Spleen (tissue), 11 donors: ENCODE data around the gene NPTX1. TPM values are rescaled to one million over a fixed set of nuclear protein-coding genes. Genes with fewer than 3 reads are reported as not detected.
"Not testable (repeated sequence)": the region's sequence is repeated elsewhere in the genome, so short reads cannot be mapped to it uniquely, and the experiment has no call there.

Source experiments
- DNase-seq: peaks from one replicate; pipeline ENCODE4 v3.0.0-alpha.2; 2020
- H3K27ac ChIP-seq, 8 donors: fragments of 200-600 bp; sonication (generic) in 7 of 8; 1 replicate in 4 of 8; 2 replicates in 4 of 8; pipeline versions ENCODE4 v1.5.0 to v1.8.0; 2016 to 2021; ENCODE audit warnings: inconsistent platforms in 4 of 8, mild to moderate bottlenecking in 4 of 8, moderate library complexity in 1 of 8
- H3K27me3 ChIP-seq, 7 donors: fragments of 200-600 bp; sonication (generic) in 6 of 7; replicated peaks in 1 of 7; 1 replicate in 4 of 7; 2 replicates in 3 of 7; pipeline versions ENCODE4 v1.5.0 to v1.8.0; 2016 to 2021; ENCODE audit warnings: inconsistent platforms in 3 of 7, mild to moderate bottlenecking in 1 of 7
- H3K36me3 ChIP-seq, 6 donors: fragments of 200-600 bp; sonication (generic) in 5 of 6; 1 replicate in 4 of 6; 2 replicates in 2 of 6; pipeline versions ENCODE4 v1.5.0 to v1.8.0; 2016 to 2021; ENCODE audit warnings: inconsistent platforms in 2 of 6
- H3K4me1 ChIP-seq, 6 donors: fragments of 200-600 bp; sonication (generic) in 5 of 6; 1 replicate in 3 of 6; 2 replicates in 3 of 6; pipeline versions ENCODE4 v1.5.0 to v1.8.0; 2016 to 2021; ENCODE audit warnings: inconsistent platforms in 3 of 6
- H3K4me3 ChIP-seq, 8 donors: fragments of 200-600 bp; sonication (generic) in 7 of 8; 1 replicate in 4 of 8; 2 replicates in 4 of 8; pipeline versions ENCODE4 v1.5.0 to v1.8.0; 2016 to 2021; ENCODE audit warnings: inconsistent platforms in 4 of 8, mild to moderate bottlenecking in 4 of 8, moderate library complexity in 2 of 8
- H3K9me3 ChIP-seq, 8 donors: fragments of 200-600 bp; sonication (generic) in 7 of 8; 1 replicate in 4 of 8; 2 replicates in 4 of 8; pipeline versions ENCODE4 v1.5.0 to v1.8.0; 2016 to 2021; ENCODE audit warnings: inconsistent platforms in 4 of 8
- CTCF ChIP-seq, 11 experiments: fragments of 200-600 bp in 7 of 11; fragments of 450-650 bp in 4 of 11; sonication (generic) in 4 of 11; IDR thresholded peaks in 8 of 11; conservative IDR thresholded peaks in 3 of 11; 1 replicate in 7 of 11; 2 replicates in 4 of 11; pipeline versions ENCODE4 v1.4.0 to v1.8.0; 2016 to 2021; ENCODE audit warnings: antibody characterized with exemption in 11 of 11, inconsistent platforms in 4 of 11, mild to moderate bottlenecking in 1 of 11
- POLR2A ChIP-seq, 3 donors: fragments of 450-650 bp; IDR thresholded peaks; one replicate each; pipeline ENCODE4 v1.5.1; 2017; ENCODE audit warnings: antibody characterized with exemption in 3 of 3, mild to moderate bottlenecking in 1 of 3
- POLR2AphosphoS5 ChIP-seq, 3 donors: sonication (generic); formaldehyde crosslinking; IDR thresholded peaks; one replicate each; pipeline ENCODE4 v1.5.1; 2017; ENCODE audit warnings: antibody characterized with exemption in 3 of 3
- WGBS, 5 donors: extraction: QIAGEN DNeasy Blood & Tissue Kit in 3 of 5; methylation state at CpG; one replicate each; pipeline versions ENCODE4 v1.1.5 to v1.1.7; 2013 to 2018; 5-methylcytosine and 5-hydroxymethylcytosine counted together
- intact Hi-C: fragments of 100-400 bp; cut with DNase I; formaldehyde crosslinking; loops from one replicate; pipeline ENCODE4 v1.15.0; 2023; ENCODE audit warnings: low total_unique reads
- polyA plus RNA-seq, 3 donors: library from polyadenylated mRNA; stranded (reverse); fragments of 200-250 nt; gene quantifications; one replicate each; pipeline ENCODE4 v1.2.1, GENCODE V29; 2013
- total RNA-seq, 7 donors: library from RNA; depleted of rRNA in 3 of 7; stranded (reverse); fragments of >200 nt in 3 of 7; fragmentation: NEBNext Ultra II Directional in 4 of 7; extraction: Animal tissue kit (Norgen Biotek cat#: 25700) in 4 of 7; gene quantifications; one replicate each; pipeline versions ENCODE4 v1.1.0 to v1.2.1, GENCODE V29; 2016 to 2021
- donor health status: healthy with polysubstance abuse.
- donor health status: DM: no; HTN: no; CAD: no; lungs with moderate emphysema.
- donor health status: DM: no; HTN: no; CAD: no.
- donor health status: Bipolar disorder and iron deficiency.
- donor health status: healthy.
- donor health status: DM: no; HTN: no; CAD: no.
- donor health status: DM: yes; HTN: yes; CAD: no.

The NPTX1 gene
- total and polyA plus RNA-seq, 10 donors = 0.04 to 14.0 (median 3.6) TPM

GRCh38 chr17:80507965-80508364, 31.6 kb upstream of the NPTX1 start:
- no peak for DNase-seq
- Histone ChIP-seq H3K9me3 (no peaks in the 10 kb centered on the region), H3K36me3 (no peaks in the 10 kb centered on the region), H3K27me3 (peaks cover 0 to 76% (median 0%) of the 10 kb centered on the region in 7 donors), H3K4me3 (no peak overlapping the region), H3K27ac (no peak overlapping the region), H3K4me1 (no peaks in the 10 kb centered on the region)
- intact Hi-C loops = no loop called here
- WGBS, 5 donors = 77 to 92% (median 85%) methylated on average over 3 of the region's 3 CpGs
- TF ChIP-seq CTCF (IDR thresholded peaks at IDR 0.05 in 8 of 11, conservative IDR thresholded peaks at IDR 0.05 in 3 of 11) (no peak), POLR2AphosphoS5 (IDR thresholded peaks at IDR 0.05) (no peak), POLR2A (IDR thresholded peaks at IDR 0.05) (no peak)

- peaks cover 0 to 76% (median 0%) of the 10 kb centered on the region in 7 donors for H3K27me3 ChIP-seq
- intact Hi-C loops, H3K4me3 ChIP-seq, H3K9me3 ChIP-seq, H3K36me3 ChIP-seq, H3K4me1 ChIP-seq, DNase-seq, H3K27ac ChIP-seq: not testable (repeated sequence)
- 35 to 41% (median 39%) methylated on average over 4 of the region's 4 CpGs for WGBS, 5 donors
Measured at GRCh38 chr17:80507177-80507576, 30.8 kb upstream of the NPTX1 start.

GRCh38 chr17:80504686-80505413, 28.4 kb upstream of the NPTX1 start:
- TF ChIP-seq POLR2AphosphoS5 (IDR thresholded peaks at IDR 0.05) (no peak), POLR2A (IDR thresholded peaks at IDR 0.05) (no peak), CTCF (IDR thresholded peaks at IDR 0.05 in 8 of 11, conservative IDR thresholded peaks at IDR 0.05 in 3 of 11) (no peak)
- no peak for DNase-seq
- no peaks in the 10 kb centered on the region for H3K36me3 ChIP-seq
- H3K27me3 ChIP-seq = peaks cover 0 to 77% (median 0%) of the 10 kb centered on the region in 7 donors
- H3K4me1 ChIP-seq = peaks cover 0 to 19% (median 0%) of the 10 kb centered on the region in 6 donors
- H3K4me3 ChIP-seq = no peak overlapping the region
- WGBS, 5 donors = 34 to 45% (median 39%) methylated on average over 8 of the region's 8 CpGs
- H3K9me3 ChIP-seq = no peaks in the 10 kb centered on the region
- H3K27ac ChIP-seq = no peak overlapping the region
- intact Hi-C loops = no loop called here

DNA sequence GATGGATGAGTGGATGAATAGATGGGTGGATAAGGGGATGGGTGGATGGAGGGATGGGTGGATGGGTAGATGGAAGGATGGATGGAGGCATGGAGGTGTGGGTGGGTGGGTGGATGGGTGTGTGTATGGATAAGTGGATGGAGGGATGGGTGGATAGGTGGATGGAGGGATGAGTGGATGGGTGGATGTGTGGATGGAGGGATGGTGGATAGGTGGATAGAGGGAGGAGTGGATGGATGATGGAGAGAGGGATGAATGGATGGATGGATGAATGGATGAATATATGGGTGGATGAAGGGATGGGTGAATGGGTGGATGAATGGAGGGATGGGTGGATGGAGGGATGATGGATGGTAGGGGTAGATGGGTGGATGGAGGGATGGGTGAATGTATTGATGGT, 27.5 kb upstream of the NPTX1 start:
- Histone ChIP-seq H3K27ac (no peak overlapping the region), H3K9me3 (no peaks in the 10 kb centered on the region), H3K36me3 (no peaks in the 10 kb centered on the region), H3K27me3 (peaks cover 0 to 78% (median 0%) of the 10 kb centered on the region in 7 donors), H3K4me1 (peaks cover 0 to 28% (median 4%) of the 10 kb centered on the region in 6 donors), H3K4me3 (no peak overlapping the region)
- no peak for DNase-seq
- intact Hi-C loops = no loop called here
- TF ChIP-seq POLR2AphosphoS5 (IDR thresholded peaks at IDR 0.05) (no peak), CTCF (IDR thresholded peaks at IDR 0.05 in 8 of 11, conservative IDR thresholded peaks at IDR 0.05 in 3 of 11) (no peak), POLR2A (IDR thresholded peaks at IDR 0.05) (no peak)
